CD4-positive, alpha-beta T cell (primary cell): ENCODE results near the gene BCAS2. TPM values are rescaled to one million over a fixed set of nuclear protein-coding genes. Genes with fewer than 3 reads are reported as not detected.

Source experiments
- ATAC-seq: fragments of 200-7000 bp; cut with Tn5 transposase; one replicate; pipeline ENCODE4 v1.10.0; 2022; ENCODE audit warnings: mild to moderate bottlenecking; ENCODE audit not compliant: poor library complexity
- CTCF ChIA-PET: fragments of 350-600 bp; sonication (Branson Sonifier 250); formaldehyde crosslinking; loops from one replicate; lab custom pipeline; 2021; ENCODE audit warnings: antibody characterized with exemption, inconsistent platforms; lab: Charles Lee
- POLR2A ChIA-PET: fragments of 350-600 bp; sonication (Branson Sonifier 250); formaldehyde crosslinking; loops from one replicate; lab custom pipeline; 2021; ENCODE audit warnings: antibody characterized with exemption, inconsistent platforms; lab: Charles Lee
- DNase-seq, 14 experiments: peaks; one replicate each; pipeline ENCODE4 v3.0.0-alpha.2; 2013 to 2020; ENCODE audit warnings: mixed read lengths in 2 of 14
- H3K27ac ChIP-seq, 2 donors: one replicate each; pipeline versions ENCODE4 v1.5.1 to v1.7.0; 2013; ENCODE audit warnings: low read length in 2 of 2, low read depth in 1 of 2, mild to moderate bottlenecking in 1 of 2
- H3K27me3 ChIP-seq, 2 experiments: 1 replicate in 1 of 2; 2 replicates in 1 of 2; pipeline versions ENCODE4 v1.6.1 to v1.7.0; 2013; ENCODE audit warnings: low read length in 2 of 2, control low read depth in 1 of 2, mild to moderate bottlenecking in 1 of 2, moderate library complexity in 1 of 2; ENCODE audit not compliant: insufficient read depth in 2 of 2, control insufficient read depth in 1 of 2
- H3K36me3 ChIP-seq: one replicate; pipeline ENCODE4 v1.6.1; 2013; ENCODE audit warnings: low read length, control low read depth; ENCODE audit not compliant: insufficient read depth
- H3K4me1 ChIP-seq: one replicate; pipeline ENCODE4 v1.6.1; 2013; ENCODE audit warnings: low read length, control low read depth; ENCODE audit not compliant: insufficient read depth
- H3K4me3 ChIP-seq: one replicate; pipeline ENCODE4 v1.5.1; 2013; ENCODE audit warnings: mild to moderate bottlenecking, low read length, moderate library complexity
- H3K9me3 ChIP-seq, 2 experiments: 1 replicate in 1 of 2; 2 replicates in 1 of 2; pipeline versions ENCODE4 v1.6.1 to v1.7.0; 2013; ENCODE audit warnings: low read length in 2 of 2, mild to moderate bottlenecking in 2 of 2, control low read depth in 1 of 2, moderate library complexity in 1 of 2; ENCODE audit not compliant: control insufficient read depth in 1 of 2, insufficient read depth in 1 of 2
- H3K27ac Mint-ChIP-seq: one replicate; pipeline ENCODE4 v1.8.0; 2020; ENCODE audit warnings: mixed read lengths
- H3K27me3 Mint-ChIP-seq: one replicate; pipeline ENCODE4 v1.8.0; 2021; ENCODE audit warnings: mixed read lengths
- H3K36me3 Mint-ChIP-seq: one replicate; pipeline ENCODE4 v1.8.0; 2021; ENCODE audit warnings: low read depth, mixed read lengths
- H3K4me1 Mint-ChIP-seq: one replicate; pipeline ENCODE4 v1.8.0; 2021; ENCODE audit warnings: low read depth, mixed read lengths
- H3K4me3 Mint-ChIP-seq: one replicate; pipeline ENCODE4 v1.8.0; 2020; ENCODE audit warnings: mild to moderate bottlenecking, mixed read lengths
- H3K9me3 Mint-ChIP-seq: one replicate; pipeline ENCODE4 v1.8.0; 2020; ENCODE audit warnings: mixed read lengths
- CTCF ChIP-seq: fragments of 200-600 bp; IDR thresholded peaks from one replicate; pipeline ENCODE4 v1.8.0; 2022; ENCODE audit warnings: antibody characterized with exemption, mild to moderate bottlenecking
- intact Hi-C, 2 experiments: fragments of 100-400 bp; cut with DNase I in 1 of 2; cut with micrococcal nuclease in 1 of 2; formaldehyde crosslinking; loops; one replicate each; pipeline versions ENCODE4 v1.15.1 to v1.9.0; 2023 to 2025; cut with DNase I, micrococcal nuclease
- total RNA-seq, 174 experiments: library from RNA in 2 of 174; stranded (reverse) in 2 of 174; gene quantifications; one replicate each; pipeline ENCODE4 v1.2.3 and lab custom pipeline; 2021 to 2026

Gene BCAS2
- total RNA-seq, 2 experiments from 2014 or later = 109 to 111 TPM

GRCh38 chr1:114586513-114587047, 5.2 kb upstream of the BCAS2 start:
- Mint-ChIP-seq H3K4me1 (peaks cover 11% of the 10 kb centered on the region), H3K27me3 (peaks cover 6% of the 10 kb centered on the region), H3K4me3 (no peak overlapping the region), H3K27ac (no peak overlapping the region), H3K36me3 (peaks cover 3% of the 10 kb centered on the region), H3K9me3 (no peaks in the 10 kb centered on the region)
- H3K36me3 ChIP-seq = no peaks in the 10 kb centered on the region
- no peaks in the 10 kb centered on the region for H3K9me3 ChIP-seq
- intact Hi-C loops = loop anchor here in 1 of 2 experiments (10.0 kb wide), 2 partner anchors 772 to 1202 kb away; partner anchors contain the start of gene RSBN1
- TF ChIP-seq CTCF = no peak
- no peak overlapping the region for H3K4me3 ChIP-seq
- ATAC-seq = no peak
- CTCF ChIA-PET = no interaction called here
- no peak for DNase-seq
- no peaks in the 10 kb centered on the region for H3K27me3 ChIP-seq
- H3K4me1 ChIP-seq = peaks cover 7% of the 10 kb centered on the region
- H3K27ac ChIP-seq = no peak overlapping the region
- POLR2A ChIA-PET = no interaction called here

GRCh38 chr1:114585231-114585630, 3.8 kb upstream of the BCAS2 start:
- Mint-ChIP-seq H3K27ac (no peak overlapping the region), H3K36me3 (peaks cover 16% of the 10 kb centered on the region), H3K9me3 (no peaks in the 10 kb centered on the region), H3K4me3 (no peak overlapping the region), H3K4me1 (peaks cover 23% of the 10 kb centered on the region), H3K27me3 (peaks cover 6% of the 10 kb centered on the region)
- no peaks in the 10 kb centered on the region for H3K27me3 ChIP-seq
- peaks cover 10% of the 10 kb centered on the region for H3K4me1 ChIP-seq
- intact Hi-C loops = loop anchor here in 1 of 2 experiments (2.0 to 10.0 kb wide), 3 partner anchors 82 to 1200 kb away; partner anchors contain the start of gene RSBN1
- no peaks in the 10 kb centered on the region for H3K9me3 ChIP-seq
- TF ChIP-seq CTCF = no peak
- ATAC-seq = no peak
- POLR2A ChIA-PET = no interaction called here
- H3K4me3 ChIP-seq = no peak overlapping the region
- H3K27ac ChIP-seq = no peak overlapping the region
- DNase-seq = no peak
- H3K36me3 ChIP-seq = peaks cover 1% of the 10 kb centered on the region
- CTCF ChIA-PET = no interaction called here

GRCh38 chr1:114574365-114574764, 7.0 kb downstream of the BCAS2 start:
- peaks cover 9% of the 10 kb centered on the region for H3K4me1 ChIP-seq
- peaks cover 94% of the 10 kb centered on the region for H3K36me3 Mint-ChIP-seq
- H3K27ac ChIP-seq = no peak overlapping the region
- peaks cover 95% of the 10 kb centered on the region for H3K36me3 ChIP-seq
- H3K4me3 Mint-ChIP-seq = no peak overlapping the region
- H3K27ac Mint-ChIP-seq = no peak overlapping the region
- H3K27me3 Mint-ChIP-seq = no peaks in the 10 kb centered on the region
- H3K27me3 ChIP-seq = no peaks in the 10 kb centered on the region
- no peak for ATAC-seq
- ChIA-PET CTCF (interaction anchor here (1.1 kb wide), 1 partner anchor 65 kb away, joined by 3 read pairs; no protein-coding TSS in a partner anchor), POLR2A (interaction anchor here (1.5 kb wide), 1 partner anchor 67 kb away, joined by 4 read pairs; no protein-coding TSS in a partner anchor)
- TF ChIP-seq CTCF = no peak
- no peak for DNase-seq
- H3K9me3 ChIP-seq = no peaks in the 10 kb centered on the region
- intact Hi-C loops = no loop called here
- peaks cover 21% of the 10 kb centered on the region for H3K4me1 Mint-ChIP-seq
- H3K4me3 ChIP-seq = no peak overlapping the region
- H3K9me3 Mint-ChIP-seq = no peaks in the 10 kb centered on the region
